Islet of Langerhans (tissue), 1 donor: Measurements from ENCODE around the gene B3GLCT.
A peak's percentile ranks its signal among the peaks of the same experiment; 100 is the strongest.

Experiments used
- FAIRE-seq: peaks from one replicate; lab custom pipeline; 2011; peaks lifted over from hg19 to GRCh38; lab: Jason Lieb, UNC

B3GLCT gene

DNA sequence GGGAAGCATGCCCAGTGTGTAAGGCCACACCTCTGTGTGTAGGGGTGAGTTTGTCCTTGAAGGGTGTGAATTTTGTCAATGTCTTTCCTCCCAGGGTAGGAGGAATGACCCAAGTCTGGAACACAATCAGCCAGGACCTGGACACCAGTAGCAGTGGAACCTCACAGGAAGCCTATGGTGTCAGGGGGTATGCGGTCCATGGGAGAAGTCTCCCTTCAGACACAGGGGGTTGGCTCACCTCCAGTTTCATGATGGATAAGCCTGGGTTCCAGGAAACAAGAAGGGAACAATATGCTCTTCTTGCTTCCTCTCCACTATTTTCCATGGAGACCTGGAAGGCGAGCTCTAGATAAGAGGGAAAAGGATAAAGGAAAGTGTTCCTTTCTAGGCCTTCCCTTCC, 23.9 kb downstream of the B3GLCT start:
- FAIRE-seq, result no peak

DNA sequence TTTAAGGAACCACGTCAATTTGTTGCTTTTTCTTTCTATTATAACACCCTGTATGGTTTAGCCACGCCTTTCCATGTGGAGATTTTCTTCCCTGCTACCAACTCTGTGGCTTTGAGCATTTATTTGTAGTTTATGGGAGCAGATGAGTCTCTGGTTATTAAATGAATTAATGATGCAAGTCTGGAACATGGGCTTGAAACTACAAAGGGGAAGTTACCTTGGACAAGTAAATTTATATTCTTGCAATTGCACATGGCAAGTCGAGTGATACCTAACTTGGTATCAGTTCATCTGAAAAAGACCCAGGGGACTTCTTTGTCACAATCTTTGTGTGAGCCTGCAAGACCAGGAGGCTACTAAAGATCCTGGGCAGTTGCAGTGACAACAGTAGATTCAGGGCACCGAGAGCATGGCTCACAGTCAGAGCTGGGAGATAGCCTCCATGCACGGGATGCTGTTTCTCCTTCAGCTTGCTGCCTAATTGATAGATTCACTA, 24.4 kb downstream of the B3GLCT start:
- FAIRE-seq, result no peak

DNA sequence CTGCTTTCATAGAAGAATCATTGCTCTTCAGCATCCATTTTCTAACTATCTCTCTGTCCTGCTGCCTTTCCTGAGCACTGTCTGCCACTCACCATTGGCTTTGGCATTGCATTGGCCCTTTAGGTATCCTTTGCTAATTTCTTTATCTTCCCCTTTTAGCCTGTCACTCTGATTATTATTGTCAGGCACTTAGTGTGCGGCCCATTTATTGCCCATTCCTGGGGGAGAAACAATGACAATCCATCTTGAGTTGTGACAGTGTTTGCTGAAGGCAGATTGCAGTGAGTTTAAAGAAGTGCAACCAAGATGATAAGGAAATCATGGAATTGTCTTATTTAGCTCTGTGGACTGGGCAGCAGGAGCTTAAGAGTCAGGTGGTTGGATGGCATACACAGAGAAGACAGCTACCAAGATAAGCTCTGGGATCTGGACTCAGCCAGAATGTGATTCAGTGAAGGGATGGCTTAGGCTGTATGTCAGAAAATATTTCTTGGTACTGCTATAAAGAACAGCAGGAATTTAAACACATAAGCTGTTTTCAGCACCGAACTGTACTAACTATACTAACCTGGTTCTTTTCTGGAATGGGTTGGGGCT, 25.3 kb downstream of the B3GLCT start:
- no peak for FAIRE-seq

DNA sequence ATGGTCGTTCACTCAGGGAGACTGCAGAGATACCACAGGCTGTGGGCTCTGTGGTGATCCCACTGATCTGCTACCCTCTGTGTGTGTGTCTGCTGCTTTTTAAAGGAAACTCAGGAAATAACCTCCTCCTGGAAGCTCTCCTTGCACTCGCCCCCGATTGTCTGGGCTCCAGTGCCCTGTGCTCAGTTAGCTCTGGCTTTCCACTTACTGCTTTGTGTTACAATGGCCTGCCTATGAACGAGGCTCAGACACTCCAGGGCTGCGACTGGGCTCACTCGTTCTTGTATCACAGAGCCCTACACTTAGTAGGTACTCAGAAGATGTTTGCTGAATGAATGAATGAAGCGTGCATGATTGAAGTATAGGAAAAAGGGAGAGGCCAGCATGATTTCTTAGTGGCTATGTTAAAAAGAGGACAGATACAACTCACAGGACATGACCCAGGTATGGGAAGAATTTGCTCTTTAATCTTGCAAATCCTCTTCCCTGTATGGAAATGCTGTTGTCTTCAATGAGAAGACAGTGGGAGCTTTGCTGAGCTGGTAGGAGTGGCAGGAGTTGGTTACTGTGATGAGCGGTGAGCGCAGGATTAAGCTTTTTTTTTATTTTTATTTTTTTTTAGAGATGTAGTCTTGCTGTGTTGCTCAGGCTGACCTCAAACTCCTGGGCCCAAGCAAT, 26.4 kb downstream of the B3GLCT start:
- no peak for FAIRE-seq

DNA sequence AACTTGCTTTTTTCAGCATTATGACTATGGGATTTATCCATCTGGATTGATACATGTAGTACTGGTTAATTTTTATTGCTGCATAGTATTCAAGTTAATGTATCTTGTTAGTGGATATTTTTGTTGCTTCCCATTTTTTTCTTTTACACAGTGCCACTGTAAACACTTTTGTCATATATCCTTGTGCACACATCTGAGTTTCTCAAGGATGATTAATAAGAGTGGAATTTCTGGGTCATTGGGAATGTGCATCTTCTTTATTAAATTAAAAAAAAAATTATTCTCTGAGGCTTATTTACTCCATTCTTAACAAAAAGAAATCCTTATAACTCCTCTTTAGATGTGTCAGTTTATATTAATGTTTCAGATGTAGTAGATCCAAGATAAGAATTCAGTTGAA, 27.3 kb downstream of the B3GLCT start:
- FAIRE-seq, result no peak

DNA sequence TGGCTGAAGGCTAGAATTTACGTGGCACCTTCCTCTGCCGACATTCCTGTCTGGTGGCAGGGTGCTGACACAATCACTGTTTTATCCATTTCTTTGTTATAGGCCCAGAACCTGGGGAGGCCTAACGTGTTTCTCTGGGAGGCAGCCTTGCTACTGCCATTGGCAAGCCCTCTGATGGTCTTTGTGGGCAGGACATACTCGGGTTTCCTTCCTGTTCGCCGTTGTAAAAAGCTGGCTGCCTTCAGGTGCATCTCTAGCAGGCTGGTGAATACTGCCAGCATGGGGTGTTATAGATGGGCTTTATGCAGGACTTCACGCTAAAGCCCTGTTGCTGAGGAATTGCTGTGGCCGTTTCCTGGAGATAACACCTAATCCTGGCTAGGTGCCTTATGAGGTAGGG, 28.1 kb downstream of the B3GLCT start:
- FAIRE-seq, result no peak

DNA sequence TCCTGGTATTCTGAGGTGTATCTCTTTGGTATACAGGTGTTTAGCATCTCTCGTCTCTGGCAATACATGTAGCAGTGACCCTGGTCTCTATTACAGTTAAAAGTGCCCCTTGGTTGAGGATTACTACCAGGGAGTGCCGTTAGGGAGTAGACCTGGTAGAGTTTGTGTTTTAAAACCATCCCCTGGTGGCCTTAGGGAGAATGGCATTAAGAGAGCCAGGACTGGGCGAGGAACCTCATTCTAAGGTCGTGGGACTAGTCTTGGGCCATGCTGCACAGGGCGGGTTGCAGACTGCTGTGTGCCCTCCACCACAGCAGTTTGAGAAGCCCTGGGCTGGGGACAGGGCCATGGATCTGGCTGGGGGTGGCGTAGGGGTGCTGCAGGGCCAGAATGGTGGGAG, 35.0 kb downstream of the B3GLCT start:
- no peak for FAIRE-seq

DNA sequence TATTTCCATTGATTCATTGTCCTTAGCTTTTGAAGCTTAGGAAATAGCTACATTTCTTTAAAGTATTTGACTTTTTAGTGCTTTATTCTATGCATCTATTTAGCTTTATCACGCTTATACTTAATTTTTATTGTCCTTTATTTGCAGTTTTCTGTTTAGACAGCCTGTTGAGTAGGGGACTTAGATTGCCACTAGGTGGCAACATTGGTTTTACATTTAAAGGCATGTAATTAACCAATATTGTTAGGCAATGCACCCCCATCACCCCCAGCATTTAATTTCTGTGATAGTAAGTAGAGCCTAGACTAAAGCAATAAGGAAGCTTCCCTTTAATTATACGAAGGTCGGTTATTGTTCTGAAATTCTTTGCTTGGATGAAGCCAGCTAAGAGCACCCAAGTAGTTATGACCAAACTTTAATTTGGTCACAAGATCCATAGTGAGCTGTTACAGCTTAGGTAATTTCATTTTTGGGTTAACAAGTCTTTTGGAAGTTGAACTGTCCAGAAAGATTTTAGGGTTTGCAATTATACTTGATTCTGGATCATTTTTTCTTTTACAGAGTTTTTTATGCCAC, 36.5 kb downstream of the B3GLCT start:
- FAIRE-seq, result peak; percentile 85

DNA sequence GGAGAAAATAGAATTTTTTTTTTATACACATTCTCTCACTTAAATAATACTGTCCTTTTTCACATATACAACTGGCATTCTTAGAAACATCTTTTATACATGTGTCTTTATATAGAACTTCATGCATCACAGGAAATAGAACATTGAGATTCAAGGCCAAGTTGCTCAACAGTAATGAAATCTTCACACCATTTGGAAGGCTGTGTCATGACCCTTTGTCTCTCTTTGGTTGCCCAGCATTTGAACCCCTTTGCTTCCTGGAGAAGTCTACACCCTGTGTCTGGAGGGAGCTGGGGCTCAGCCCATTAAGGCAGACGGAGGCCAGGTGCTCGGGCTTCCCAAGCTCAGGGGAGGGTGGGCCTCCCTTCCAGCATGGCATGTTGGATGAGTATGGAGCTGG, 41.1 kb downstream of the B3GLCT start:
- FAIRE-seq, result no peak

DNA sequence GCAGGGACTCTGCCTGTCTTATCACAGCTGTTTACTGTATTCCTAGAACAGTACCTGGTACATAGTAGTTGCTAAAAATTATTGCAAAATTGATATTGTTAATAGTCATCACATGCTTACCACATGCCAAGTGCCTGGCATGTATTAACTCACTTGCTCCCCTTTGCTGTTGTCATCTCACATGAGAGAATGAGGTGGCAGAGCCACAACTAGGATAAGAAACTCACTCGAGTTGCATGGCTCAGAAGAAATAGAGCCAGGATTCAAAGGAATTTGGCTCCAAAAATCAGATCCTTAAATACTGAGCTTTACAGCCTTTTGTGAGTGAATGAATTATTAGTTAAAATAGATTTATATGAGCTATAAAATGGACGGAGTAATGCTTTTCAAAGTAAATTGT, 42.6 kb downstream of the B3GLCT start:
- FAIRE-seq, result no peak

DNA sequence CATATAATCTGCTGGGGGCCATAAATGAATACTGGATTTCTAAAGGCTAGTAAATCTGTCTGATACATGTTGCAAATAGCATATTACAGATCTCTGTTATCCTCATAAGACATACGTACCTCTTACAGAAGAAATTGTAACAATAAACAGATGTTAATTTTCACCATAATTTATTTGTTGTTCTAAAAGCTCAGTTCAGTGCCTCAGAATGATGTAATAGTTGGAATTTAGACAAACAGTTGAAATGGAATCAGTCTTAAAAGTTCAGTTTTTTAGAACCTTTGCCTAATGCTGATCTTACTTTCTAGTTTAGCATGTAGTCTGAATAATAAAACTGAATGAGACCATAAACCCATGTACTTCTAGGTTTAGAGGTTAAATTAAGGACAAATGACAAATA, 43.1 kb downstream of the B3GLCT start:
- FAIRE-seq, result peak; percentile 81

DNA sequence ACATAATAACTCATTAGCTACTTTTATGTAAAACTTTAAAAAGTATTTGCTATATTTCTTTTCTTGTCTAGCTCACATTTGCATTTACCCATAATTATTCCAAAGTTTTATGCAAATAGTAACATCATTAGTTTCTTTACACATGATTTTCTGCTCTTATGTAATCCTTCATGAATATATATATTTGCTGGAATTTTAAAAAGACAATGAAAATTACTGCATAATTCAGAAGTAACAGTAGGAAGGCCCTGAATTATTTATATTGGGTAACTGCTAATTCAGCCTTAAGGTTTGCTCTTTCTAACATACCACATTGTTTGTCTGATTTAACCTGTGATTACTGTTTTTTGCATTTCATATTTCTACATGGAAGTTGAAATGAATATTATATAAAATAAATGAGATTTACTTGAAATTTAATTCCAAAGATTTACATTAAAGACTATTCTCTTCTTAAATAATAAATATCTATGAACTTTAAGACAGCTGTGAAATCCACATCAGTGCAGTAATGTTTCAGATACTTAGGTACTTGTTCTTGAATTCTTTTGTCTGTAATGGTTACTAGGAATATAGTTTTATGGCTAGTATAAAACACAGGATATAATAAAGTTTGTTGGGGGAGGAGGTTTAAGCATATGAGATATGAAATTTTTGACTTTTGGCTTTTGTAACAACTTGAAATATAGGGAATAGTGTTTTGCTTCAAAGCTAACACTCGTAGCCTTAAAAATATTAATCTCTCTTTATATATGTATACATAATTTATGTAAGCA, 46.0 kb downstream of the B3GLCT start:
- FAIRE-seq, result no peak

DNA sequence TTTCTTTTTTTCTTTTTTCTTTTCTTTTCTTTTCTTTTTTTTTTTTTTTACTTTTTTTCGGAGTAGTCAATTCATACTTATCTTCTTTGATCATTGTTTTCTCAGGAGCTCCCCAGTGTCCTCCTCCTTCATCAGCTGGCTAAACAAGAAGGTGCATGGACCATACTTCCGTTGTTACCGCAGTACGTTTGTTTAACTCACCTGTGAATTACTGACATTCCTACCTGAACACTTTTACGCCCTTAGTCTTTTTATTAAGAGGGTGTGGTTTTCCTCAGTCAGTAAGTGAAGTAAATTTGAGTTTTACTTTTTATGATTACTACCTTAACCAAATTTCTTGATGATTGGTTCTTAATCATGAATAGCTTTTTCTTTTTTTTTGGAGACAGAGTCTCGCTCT, 47.1 kb downstream of the B3GLCT start:
- FAIRE-seq, result no peak

DNA sequence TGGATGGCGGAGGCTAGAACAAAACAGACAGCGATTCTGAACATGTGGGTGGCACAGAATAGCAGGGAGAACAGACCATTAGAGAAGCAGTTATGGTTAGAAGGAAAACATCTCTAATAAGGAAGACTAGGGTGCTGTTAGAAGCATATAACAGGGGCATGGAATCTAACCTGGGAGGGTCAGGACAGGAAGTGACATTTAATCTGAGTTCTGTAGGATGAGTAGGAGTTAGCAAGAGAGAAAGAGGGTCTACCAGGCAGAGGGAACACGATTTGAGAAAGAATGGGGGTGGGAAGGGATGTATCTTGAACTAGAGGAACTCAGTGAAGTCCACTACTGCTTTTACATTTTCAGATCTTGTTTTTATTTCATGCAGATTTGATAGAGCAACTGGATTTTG, 48.6 kb downstream of the B3GLCT start:
- no peak for FAIRE-seq

DNA sequence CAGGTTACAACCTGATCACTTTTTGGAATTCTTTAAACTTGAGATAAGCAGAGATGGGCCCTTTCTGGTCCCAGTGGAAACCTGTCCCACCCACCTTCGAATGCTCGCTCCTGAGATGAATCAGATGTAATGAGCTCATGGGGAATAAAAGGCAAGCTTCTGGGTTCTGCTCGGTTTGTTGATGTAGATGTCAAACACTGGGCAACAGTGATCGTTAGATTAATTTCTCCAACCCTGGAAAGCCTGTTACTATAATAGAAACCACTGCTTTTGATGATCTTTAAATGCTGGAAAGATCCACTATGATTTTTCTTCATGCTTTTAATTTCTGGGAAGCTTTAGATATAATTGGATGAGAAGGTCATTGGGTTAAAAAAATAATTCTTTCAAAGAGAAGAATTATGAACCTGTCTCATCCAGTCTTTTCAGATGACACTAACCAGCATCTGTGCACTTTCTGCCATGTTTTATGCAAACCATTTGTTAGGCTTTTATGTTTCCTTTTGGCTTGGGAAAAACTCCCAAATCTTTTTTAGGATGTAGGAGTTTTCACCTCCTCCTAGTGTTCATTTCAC, 49.3 kb downstream of the B3GLCT start:
- FAIRE-seq, result no peak

DNA sequence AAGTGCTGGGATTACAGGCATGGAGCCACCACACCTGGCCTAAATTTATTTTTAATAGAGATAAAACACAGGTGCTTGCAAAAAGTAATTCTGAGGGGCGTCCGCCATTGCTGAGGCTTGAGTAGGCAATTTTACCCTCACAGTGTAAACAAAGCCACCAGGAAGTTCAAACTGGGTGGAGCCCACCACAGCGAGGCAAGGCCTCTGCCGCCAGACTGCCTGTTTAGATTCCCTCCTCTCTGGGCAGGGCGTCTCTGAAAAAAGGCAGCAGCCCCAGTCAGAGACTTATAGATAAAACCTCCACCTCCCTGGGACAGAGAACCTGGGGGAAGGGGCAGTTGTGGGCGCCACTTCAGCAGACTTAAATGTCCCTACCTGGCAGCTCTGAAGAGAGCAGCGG, 50.7 kb downstream of the B3GLCT start:
- no peak for FAIRE-seq

DNA sequence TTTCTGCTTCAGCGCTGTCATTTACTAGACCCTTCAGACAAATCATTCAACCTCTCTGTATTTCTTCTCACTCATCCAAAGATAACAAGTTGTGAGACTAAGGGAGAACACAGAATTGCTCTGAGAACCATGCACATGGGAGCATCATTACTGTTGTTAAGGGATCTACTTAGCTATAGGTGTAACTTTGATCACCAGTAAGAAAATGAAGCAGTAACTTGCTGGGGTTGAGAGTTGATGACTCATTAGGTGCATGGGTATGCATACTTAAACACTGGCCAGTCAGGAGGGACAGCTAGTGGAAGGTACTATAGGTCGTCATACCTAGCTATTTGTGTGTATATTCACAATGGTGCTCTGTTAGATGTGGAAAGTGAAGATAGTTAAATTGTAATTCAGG, 61.5 kb downstream of the B3GLCT start:
- FAIRE-seq, result no peak

DNA sequence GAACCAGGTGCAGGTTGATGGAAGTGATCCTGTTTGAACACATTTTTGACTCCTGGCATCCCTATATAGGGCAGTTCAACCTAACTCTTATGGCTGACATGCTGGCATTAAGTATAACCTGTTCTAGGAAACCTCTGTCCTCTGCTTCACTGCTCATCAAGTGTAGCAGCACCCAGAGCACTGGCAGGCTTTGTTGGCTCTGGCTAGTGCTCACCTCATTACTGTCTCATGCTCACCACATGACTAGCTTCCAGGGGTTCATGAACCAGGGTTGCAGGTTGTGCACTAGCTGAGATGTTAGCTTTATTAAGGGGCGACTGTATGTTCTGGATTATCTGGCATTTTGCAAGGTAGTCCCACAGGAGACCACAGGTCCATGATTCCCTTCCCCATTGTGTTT, 63.6 kb downstream of the B3GLCT start:
- no peak for FAIRE-seq

DNA sequence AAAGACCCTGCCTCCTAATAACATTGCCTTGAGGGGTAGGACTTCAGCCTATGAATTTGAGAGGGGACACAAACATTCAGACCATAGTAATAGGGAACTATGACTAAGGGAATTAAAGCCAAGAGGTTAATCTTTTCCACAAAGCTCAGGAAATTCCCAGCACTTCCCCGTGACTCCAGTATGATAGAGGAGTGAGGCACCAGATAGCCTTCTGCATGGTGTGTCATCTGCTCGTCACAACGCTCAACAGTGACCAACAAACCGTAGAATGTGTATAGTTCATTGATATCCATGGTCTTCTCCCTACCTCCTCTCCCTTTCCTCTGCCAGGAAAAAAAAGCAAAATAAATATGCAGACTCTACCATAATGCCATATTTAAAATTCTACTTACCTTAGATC, 64.4 kb downstream of the B3GLCT start:
- no peak for FAIRE-seq

DNA sequence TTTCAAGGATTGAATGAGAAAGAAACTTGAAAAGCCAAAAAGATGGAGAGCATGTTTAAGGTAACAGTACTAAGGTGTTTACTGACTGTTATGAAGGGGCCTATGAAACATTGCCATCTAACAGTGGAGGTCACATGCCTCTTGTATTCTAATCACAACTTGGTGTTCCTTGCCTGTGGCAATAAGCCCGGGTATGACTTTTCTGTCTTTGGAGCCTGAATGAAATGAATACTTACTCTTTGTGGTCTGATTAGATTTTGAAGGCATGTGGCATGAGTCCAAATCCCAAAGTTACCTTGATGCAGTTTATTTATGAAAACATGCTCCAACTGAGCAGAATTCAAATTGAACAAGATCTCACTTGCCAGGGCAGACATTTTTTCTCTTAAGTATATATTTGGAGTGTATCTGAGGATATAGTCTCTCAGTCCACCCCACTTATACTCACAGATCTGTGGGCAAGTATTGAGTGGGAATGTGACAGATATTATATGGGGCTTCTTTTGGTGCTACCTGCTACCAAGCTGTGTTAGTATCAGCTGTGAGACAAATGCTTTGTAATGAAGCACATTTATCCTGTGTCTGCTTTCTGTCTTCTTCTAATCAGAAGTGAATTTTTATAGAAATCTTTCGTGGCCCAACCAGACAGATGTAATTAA, 67.5 kb downstream of the B3GLCT start:
- no peak for FAIRE-seq

DNA sequence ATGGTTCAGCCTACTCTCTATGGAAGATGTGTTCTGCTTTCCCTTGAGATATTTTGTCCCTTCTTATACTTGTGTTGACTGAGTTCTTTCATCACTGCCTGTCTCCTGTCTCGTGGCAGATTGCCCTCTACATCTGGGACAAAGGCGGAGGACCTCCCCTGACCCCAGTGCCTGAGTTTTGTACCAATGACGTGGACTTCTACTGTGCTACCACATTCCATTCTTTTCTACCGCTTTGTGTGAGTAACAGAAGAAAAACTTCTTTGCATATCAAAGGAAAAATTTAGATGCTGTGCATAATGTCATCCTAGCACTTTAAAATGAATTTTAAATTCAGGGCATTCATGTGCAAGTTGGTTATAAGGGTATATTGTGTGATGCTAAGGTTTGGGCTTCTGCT, 74.6 kb downstream of the B3GLCT start:
- FAIRE-seq, result no peak

DNA sequence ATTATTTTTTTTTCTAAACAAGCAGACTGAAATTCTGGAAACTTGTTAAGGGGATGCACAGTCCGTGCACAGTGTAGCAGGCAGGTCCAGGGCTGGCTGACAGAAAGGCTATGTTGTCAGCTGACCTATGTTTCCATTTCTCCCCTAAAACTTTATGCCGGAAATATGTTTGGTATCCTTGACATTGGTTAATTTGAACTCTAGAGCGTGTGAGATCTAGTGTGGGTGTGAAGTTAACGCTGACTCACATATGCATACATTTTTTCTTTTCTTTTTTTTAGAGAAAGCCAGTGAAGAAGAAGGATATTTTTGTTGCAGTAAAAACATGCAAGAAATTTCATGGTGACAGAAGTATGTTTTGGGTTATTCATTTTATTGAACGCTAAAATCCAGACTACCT, 76.6 kb downstream of the B3GLCT start:
- FAIRE-seq, result no peak
